Measurements from ENCODE around the gene TMEM178A.

Gene TMEM178A

GRCh38 chr2:39682066-39682692, 16.5 kb downstream of the TMEM178A start:
- DNase-seq = no peak

GRCh38 chr2:39683022-39683699, 17.4 kb downstream of the TMEM178A start:
- DNase-seq = no peak

GRCh38 chr2:39684464-39684863, 18.7 kb downstream of the TMEM178A start:
- DNase-seq = no peak

- DNase-seq = no peak
Observed at GRCh38 chr2:39685126-39685525, 19.4 kb downstream of the TMEM178A start.

- no peak for DNase-seq
Observed at GRCh38 chr2:39686456-39686855, 20.7 kb downstream of the TMEM178A start.

- no peak for DNase-seq
Observed at GRCh38 chr2:39688181-39688580, 22.5 kb downstream of the TMEM178A start.

GRCh38 chr2:39689272-39689841, 23.6 kb downstream of the TMEM178A start:
- DNase-seq = no peak

- DNase-seq = no peak
Observed at GRCh38 chr2:39689876-39690275, 24.2 kb downstream of the TMEM178A start.

GRCh38 chr2:39693245-39693644, 27.5 kb downstream of the TMEM178A start:
- DNase-seq = no peak

- DNase-seq = no peak
Observed at GRCh38 chr2:39696101-39696553, 30.4 kb downstream of the TMEM178A start.

GRCh38 chr2:39696838-39697237, 31.1 kb downstream of the TMEM178A start:
- no peak for DNase-seq

- DNase-seq = no peak
Observed at GRCh38 chr2:39697454-39697853, 31.7 kb downstream of the TMEM178A start.

GRCh38 chr2:39701137-39701536, 35.4 kb downstream of the TMEM178A start:
- no peak for DNase-seq

- no peak for DNase-seq
Observed at GRCh38 chr2:39703181-39703872, 37.6 kb downstream of the TMEM178A start.

GRCh38 chr2:39704540-39704939, 38.8 kb downstream of the TMEM178A start:
- DNase-seq = no peak

- no peak for DNase-seq
Observed at GRCh38 chr2:39705638-39706037, 39.9 kb downstream of the TMEM178A start.

GRCh38 chr2:39706312-39706711, 40.6 kb downstream of the TMEM178A start:
- DNase-seq = no peak

GRCh38 chr2:39706945-39707344, 41.2 kb downstream of the TMEM178A start:
- no peak for DNase-seq

- DNase-seq = no peak
Observed at GRCh38 chr2:39708003-39708402, 42.3 kb downstream of the TMEM178A start.

GRCh38 chr2:39710807-39711206, 45.1 kb downstream of the TMEM178A start:
- DNase-seq = no peak

- DNase-seq = no peak
Observed at GRCh38 chr2:39712953-39713352, 47.2 kb downstream of the TMEM178A start.

GRCh38 chr2:39715095-39715494, 49.4 kb downstream of the TMEM178A start:
- DNase-seq = no peak

GRCh38 chr2:39715822-39716221, 50.1 kb downstream of the TMEM178A start:
- no peak for DNase-seq

- no peak for DNase-seq
Observed at GRCh38 chr2:39717067-39717466, 51.4 kb downstream of the TMEM178A start.

All from cortex of kidney (tissue), 1 donor.